Endothelial cell (in vitro differentiated cells): Measurements from ENCODE around the gene ICAM4. TPM values are rescaled to one million over a fixed set of nuclear protein-coding genes. Genes with fewer than 3 reads are reported as not detected.
A peak's percentile ranks its signal among the peaks of the same experiment; 100 is the strongest.

Experiments
- DNase-seq: peaks from one replicate; pipeline ENCODE4 v3.0.0; 2021; ENCODE audit warnings: low spot score
- H3K27ac Mint-ChIP-seq: one replicate; pipeline ENCODE4 v1.8.0; 2021; ENCODE audit warnings: mixed read lengths, inconsistent platforms; ENCODE audit not compliant: unreplicated experiment
- H3K27me3 Mint-ChIP-seq: one replicate; pipeline ENCODE4 v1.8.0; 2021; ENCODE audit warnings: mild to moderate bottlenecking, moderate library complexity, mixed read lengths, inconsistent platforms; ENCODE audit not compliant: unreplicated experiment
- H3K36me3 Mint-ChIP-seq: one replicate; pipeline ENCODE4 v1.8.0; 2021; ENCODE audit warnings: mild to moderate bottlenecking, low read depth, mixed read lengths, inconsistent platforms; ENCODE audit not compliant: unreplicated experiment
- H3K4me1 Mint-ChIP-seq: one replicate; pipeline ENCODE4 v1.8.0; 2021; ENCODE audit warnings: mild to moderate bottlenecking, mixed read lengths, inconsistent platforms; ENCODE audit not compliant: unreplicated experiment
- H3K4me3 Mint-ChIP-seq: one replicate; pipeline ENCODE4 v1.8.0; 2021; ENCODE audit warnings: mild to moderate bottlenecking, mixed read lengths, inconsistent platforms; ENCODE audit not compliant: unreplicated experiment
- H3K9me3 Mint-ChIP-seq: one replicate; pipeline ENCODE4 v1.8.0; 2021; ENCODE audit warnings: mixed read lengths, inconsistent platforms; ENCODE audit not compliant: unreplicated experiment
- CTCF ChIP-seq: fragments of 200-600 bp; sonication (generic); IDR thresholded peaks from one replicate; pipeline ENCODE4 v1.5.0; 2021; ENCODE audit warnings: antibody characterized with exemption; ENCODE audit not compliant: unreplicated experiment
- total RNA-seq: library from RNA; stranded (reverse); fragmentation: NEBNext Ultra II Directional; extraction: Animal tissue kit (Norgen Biotek cat#: 25700); gene quantifications from one replicate; pipeline ENCODE4 v1.2.1, GENCODE V29; 2021; ENCODE audit not compliant: unreplicated experiment

The ICAM4 gene
- total RNA-seq, 1 donor from 2014 or later: 0.36 TPM

GRCh38 chr19:10245189-10245939, 41.4 kb upstream of the ICAM4 start:
- Mint-ChIP-seq H3K36me3 (no peaks in the 10 kb centered on the region), H3K4me1 (no peaks in the 10 kb centered on the region), H3K4me3 (no peak overlapping the region), H3K27me3 (no peaks in the 10 kb centered on the region), H3K27ac (peak overlapping the region; percentile 13), H3K9me3 (no peaks in the 10 kb centered on the region)
- no peak for DNase-seq
- TF ChIP-seq CTCF: no peak

- Mint-ChIP-seq H3K27me3 (no peaks in the 10 kb centered on the region), H3K27ac (no peak overlapping the region), H3K36me3 (no peaks in the 10 kb centered on the region), H3K4me3 (no peak overlapping the region), H3K4me1 (peaks cover 4% of the 10 kb centered on the region), H3K9me3 (no peaks in the 10 kb centered on the region)
- no peak for TF ChIP-seq CTCF
- no peak for DNase-seq
Observed at GRCh38 chr19:10246511-10246910, 40.2 kb upstream of the ICAM4 start.

- Mint-ChIP-seq H3K27me3 (peaks cover 10% of the 10 kb centered on the region), H3K36me3 (peaks cover 22% of the 10 kb centered on the region), H3K9me3 (no peaks in the 10 kb centered on the region), H3K4me3 (peak within 1 kb of the TSS; percentile 98), H3K4me1 (peaks cover 10% of the 10 kb centered on the region), H3K27ac (no peak within 1 kb of the TSS)
- no peak for TF ChIP-seq CTCF
- peak; percentile 85 for DNase-seq
Observed at GRCh38 chr19:10251792-10252694, 34.7 kb upstream of the ICAM4 start, which contains the start of gene MRPL4. Gene MRPL4, plus strand, starts transcription at chr19:10252214. Its CDS starts 40 bp downstream, at chr19:10252254.

- Mint-ChIP-seq H3K27ac (no peak overlapping the region), H3K27me3 (peaks cover 10% of the 10 kb centered on the region), H3K4me3 (peak overlapping the region; percentile 98), H3K36me3 (peaks cover 28% of the 10 kb centered on the region), H3K9me3 (no peaks in the 10 kb centered on the region), H3K4me1 (peaks cover 10% of the 10 kb centered on the region)
- no peak for DNase-seq
- no peak for TF ChIP-seq CTCF
Observed at GRCh38 chr19:10252707-10253106, 34.0 kb upstream of the ICAM4 start.
